GM18511 (cell line): ENCODE data around the gene ROBO2.

Source experiments
- ATAC-seq: cut with Tn5 transposase; IDR thresholded peaks from one replicate; pipeline ENCODE4 v1.9.1; 2021; ENCODE audit warnings: mild to moderate bottlenecking, moderate library complexity; ENCODE audit not compliant: unreplicated experiment

Gene ROBO2

DNA sequence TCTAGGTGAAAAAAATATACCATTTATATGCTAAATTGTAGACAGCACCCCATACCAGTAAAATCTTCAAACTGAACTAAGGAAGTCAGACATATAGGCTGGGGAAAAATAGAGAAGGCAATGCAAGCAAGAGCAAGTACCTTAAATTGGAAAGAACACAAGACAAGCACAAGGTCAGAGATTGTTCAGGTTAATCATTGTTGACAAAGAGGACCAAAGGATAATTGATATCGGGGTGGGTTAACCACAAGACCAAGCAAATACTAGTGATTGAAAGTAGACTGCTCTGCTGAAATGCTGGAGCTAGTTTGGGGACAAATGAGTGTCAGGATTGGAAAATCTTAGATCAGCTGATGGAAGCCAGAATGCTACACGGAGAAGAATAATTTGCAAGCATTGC is 499.8 kb downstream of the ROBO2 start:
- ATAC-seq = no peak

DNA sequence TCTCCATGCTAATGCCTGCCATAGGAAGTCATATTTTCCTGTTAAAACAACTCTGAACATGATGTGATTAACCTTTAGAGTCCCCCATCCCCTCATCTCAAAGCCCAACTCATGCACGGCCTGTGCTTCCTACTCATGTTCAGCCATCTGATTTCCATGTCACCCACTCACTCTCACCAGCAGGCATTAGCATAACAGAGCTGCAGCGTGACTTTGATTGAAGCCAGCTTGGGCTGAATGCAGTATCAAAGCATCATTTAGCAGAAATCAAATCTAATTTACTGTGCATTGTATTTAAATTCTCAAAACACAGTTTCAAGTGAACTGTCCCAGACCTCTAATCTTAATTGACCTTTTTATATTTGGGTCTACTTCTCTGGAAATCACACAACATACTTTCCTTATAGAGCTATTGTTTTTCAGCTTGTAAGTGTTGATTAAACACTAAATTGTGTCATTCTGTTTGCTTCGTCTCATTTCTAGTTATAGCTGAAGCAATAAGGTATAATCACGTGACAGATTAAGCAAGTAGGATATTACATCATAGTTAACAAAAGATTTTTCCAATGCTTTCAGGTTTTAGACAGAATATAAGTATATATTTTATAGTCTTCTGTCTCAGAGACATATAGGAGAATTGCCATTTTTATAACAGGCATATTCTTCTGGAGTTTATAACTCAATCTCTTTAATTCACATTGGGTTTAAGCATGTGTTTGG is 501.5 kb downstream of the ROBO2 start:
- ATAC-seq = no peak

DNA sequence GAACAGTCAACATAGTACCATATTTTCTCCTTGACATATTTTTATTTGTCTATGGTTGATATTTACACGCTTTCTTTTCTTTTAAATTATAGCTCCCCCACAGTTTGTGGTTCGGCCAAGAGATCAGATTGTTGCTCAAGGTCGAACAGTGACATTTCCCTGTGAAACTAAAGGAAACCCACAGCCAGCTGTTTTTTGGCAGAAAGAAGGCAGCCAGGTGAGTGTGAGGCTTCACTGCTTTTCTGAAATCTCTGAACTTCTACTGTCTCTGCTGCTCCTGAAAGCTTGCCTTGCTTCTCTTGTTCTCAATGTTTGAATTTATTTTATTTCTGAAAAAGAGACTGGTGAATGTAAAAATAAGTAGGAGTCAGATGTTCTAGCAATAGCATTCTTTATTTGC is 506.3 kb downstream of the ROBO2 start:
- no peak for ATAC-seq

DNA sequence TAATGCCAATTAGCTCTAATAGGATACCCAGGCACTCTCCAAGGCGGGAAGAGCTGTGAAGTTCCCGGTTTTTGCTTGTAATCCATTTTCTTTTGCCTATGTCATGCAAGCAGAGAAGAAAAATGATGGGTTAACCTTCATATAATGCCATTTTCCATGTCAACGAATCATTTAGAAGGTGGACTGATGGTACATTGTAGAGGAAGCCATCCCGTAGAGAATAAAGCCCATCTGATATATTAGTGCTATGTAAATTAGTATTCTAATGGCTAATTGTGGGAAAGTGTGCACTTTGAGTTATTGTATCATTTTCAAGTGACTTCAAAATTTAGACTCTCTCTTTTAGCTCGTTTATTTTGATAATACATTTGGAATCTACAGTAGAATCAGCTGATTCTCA is 509.1 kb downstream of the ROBO2 start:
- no peak for ATAC-seq

DNA sequence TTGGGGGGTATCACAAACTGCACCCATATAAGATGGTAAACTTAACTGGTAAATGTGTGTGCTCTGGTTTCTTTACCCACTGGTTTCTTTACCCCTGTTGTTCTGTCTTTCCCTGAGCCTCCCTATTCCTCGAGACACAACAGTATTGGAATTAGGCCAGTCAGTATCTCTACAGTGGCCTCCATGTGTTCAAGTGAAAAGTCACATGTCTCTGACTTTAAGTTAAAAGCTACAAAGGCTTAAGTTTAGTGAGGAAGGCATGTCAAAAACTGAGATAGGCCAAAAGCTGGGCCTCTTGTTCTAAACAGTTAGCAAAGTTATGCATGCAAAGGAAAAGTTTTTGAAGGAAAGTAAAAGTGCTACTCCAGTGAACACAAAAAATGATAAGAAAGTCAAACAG is 513.3 kb downstream of the ROBO2 start:
- ATAC-seq = no peak

DNA sequence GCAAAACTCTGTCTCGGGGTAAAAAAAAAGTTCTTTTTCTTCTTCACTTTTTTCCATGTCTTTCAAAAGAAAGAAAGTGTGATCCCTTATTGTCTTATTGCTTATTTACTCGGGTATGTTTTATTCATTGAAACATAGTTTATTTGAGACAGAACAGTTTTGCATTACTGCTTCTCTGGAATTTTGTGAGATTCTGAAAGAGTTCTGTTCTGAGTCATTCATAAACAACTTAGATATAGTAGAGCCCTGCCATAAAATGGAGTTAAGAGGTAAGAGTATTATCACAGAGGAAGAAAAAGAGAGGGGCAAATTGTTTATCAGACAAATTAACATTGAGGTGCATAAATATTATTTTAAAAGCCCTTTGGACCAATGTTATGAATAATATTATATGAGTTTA is 522.2 kb downstream of the ROBO2 start:
- ATAC-seq = no peak

DNA sequence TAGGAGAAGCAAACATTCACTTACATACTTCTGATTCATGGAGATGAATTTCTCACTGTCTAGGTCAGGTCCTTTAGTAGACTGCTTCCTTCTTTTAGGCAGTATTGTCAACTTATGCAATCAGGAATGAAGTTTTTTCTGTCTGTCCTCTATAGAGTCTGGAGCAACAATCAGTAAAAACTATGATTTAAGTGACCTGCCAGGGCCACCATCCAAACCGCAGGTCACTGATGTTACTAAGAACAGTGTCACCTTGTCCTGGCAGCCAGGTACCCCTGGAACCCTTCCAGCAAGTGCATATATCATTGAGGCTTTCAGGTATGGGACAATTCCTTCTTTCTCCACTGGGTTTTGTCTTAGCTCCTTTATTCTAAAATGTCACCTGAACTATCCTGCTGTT is 523.1 kb downstream of the ROBO2 start:
- ATAC-seq = no peak

DNA sequence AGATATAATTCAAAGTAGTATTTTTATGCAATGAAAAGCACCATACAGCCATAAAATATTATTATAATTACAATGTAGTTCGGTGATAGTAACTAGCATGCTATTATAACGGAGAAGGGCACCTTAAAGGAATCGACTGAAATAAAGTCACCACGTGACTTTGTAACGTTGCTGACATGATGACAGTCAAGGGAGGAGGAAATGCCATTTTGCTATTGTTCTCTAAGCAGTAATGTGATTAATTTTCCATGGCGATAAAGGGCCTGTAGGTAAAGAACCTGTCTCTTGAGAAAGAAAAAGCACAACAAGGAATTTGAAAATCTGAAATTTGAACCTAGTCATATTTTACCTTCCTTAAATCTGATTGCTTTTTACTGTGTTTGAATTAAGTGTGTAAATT is 526.2 kb downstream of the ROBO2 start:
- ATAC-seq = no peak

DNA sequence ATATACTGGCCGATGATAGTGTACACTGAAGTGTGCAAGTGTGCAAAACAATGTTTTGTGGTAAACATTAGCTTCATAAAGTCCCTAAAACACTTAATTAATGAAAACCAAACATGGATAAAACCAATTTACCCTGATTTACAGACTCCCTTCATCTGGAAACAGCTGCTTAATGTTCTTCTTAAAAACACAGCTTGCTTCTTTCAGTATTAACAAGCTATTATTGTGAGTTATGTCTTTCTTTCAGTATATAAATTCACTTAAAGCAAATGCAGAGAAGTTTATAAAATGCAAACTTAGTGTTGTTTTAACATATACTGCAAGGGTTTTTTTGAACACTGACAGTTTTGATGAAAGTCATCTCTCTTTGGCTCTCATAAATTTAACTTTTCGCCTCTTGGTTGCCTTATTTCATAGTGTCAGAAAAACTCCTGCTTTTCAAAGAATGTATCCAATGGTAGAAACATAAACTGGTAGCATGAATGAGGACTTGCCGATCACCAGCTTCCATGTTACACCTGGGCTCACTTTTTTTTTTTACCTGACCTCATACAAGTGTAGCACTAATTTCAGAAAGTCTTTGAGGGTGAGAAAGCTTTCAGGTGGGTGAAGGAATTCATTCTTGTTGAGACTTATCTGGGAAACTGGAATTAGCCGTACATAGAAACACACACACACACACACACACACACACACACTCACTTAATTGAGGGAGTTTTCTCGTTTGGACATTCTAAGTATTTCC is 532.2 kb downstream of the ROBO2 start:
- no peak for ATAC-seq

DNA sequence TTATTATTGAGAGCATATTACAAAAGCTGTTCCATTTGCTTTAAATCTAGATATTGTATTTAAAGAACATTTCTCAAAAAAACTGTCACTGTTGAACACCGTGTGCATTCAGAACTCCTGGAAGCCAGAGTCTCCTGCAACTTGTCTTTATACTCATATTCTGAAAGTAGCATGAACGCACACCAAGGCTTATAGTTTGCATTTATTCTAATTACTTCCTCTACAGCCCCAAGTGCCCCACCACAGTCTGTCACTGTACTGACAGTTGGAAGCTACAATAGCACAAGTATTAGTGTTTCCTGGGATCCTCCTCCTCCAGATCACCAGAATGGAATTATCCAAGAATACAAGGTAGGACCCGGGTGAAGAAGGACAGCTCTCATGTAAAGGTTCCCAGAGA is 537.4 kb downstream of the ROBO2 start:
- no peak for ATAC-seq

DNA sequence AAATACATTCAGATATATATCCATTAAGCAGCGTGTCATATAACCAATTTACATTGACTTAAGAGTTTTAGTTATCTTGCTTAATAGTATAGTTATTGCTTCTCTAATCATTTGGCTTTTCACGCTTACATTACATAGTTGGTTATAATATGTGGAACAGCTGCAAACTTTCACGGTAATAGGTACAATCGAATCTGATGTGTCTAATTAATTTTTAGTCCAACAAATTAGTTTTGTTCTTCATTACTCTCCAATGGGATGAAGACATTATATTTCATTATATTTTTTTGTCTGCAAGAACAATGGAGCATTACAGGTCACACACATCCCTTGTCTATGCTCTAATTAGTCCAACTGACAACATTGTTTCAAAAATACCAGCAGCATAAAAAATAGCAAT is 546.3 kb downstream of the ROBO2 start:
- no peak for ATAC-seq

DNA sequence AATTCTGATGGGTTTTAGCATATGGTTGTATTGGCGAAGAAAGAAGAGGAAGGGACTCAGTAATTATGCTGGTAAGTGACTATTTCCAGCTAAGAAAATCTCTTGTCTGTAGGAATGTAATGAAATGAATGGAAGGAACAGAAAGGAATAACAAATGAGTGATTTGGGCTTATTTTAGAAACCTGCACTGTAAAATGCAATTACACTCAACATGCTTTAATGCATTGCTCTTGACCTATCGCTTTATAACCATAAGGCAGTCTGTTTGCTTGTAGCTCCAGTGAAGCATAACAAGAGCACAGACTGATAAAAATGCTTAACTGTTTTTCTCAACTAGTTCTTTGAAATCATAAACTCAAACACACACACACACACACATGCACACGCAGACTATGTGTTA is 549.0 kb downstream of the ROBO2 start:
- ATAC-seq = no peak

DNA sequence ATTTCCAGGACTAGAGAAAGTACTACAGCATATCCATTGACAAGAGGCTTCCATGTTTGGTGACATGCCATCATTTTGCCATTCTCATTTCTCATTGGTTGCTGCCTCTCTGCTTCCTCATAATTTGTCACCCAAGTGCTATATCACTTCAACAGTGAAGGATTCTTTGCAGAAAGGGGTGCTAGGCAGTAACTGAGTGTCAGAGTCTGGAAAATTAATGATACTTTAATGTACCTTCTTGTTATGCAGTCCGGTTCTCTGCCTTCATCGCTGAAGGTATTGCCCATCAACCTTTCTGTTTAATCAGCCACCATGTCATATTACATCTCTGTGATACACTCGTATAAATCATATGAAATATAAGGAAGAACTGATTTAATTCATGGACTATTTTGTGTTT is 550.3 kb downstream of the ROBO2 start:
- ATAC-seq = no peak

DNA sequence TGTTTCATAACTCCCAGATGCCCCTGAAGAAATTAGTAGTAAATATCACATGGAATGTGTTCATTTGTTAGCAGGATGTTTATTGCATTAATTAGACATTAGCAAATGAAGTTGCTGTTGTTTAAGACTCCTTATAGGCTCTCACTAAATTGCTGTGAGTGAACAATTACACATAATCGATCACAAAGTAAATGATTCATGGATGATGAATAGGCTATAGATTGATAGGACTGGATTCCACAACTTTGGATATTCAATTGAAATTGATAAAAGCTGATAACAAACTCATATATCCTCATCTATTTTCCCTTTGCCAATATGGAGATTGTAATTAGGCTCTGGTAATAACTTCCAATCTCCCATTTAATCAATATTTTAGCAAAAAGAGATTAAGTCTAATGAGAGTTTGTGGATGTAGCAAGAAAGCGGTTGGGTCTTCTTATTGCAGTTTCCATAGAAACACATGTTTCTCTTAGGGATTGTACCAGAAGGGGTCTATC is 555.5 kb downstream of the ROBO2 start:
- ATAC-seq = no peak

DNA sequence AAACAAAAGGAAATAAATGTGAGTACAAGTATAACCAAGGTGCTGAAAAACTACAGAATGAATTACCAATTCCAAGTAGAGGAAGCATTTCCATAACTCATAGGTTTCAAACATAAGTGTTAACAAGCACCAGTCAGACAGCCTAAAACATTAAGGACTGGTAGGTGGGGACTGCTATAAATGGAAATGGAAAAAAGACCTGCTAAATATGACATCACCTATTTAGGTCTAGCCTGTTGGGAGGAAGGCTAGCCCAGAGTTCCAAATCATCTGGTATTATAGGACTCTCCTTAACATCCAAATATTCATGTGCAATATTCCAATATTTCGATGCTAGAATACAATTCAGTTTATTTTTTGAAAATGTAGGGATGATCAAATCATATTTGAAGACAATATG is 560.0 kb downstream of the ROBO2 start:
- no peak for ATAC-seq

DNA sequence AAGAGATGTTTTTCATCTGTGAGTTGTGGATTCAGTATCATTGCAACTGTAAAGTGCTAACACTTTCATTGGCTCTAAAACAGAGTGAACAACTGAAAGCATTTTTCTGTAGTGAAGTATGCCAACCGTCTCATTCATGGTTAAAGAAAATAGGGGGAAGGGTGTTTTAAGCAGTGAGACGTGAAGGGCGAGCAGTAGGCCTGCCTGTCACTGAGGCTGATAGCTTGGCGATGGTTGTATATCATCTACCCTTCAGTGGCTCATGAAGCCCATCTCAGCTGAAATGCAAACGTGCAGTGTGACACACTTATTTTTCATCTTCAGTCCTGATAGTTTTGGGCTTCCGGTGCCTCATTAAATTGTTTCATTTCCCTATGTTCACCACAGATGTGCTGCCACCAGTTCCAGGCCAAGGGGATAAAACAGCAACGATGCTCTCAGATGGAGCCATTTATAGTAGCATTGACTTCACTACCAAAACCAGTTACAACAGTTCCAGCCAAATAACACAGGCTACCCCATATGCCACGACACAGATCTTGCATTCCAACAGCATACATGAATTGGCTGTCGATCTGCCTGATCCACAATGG is 562.0 kb downstream of the ROBO2 start:
- no peak for ATAC-seq

DNA sequence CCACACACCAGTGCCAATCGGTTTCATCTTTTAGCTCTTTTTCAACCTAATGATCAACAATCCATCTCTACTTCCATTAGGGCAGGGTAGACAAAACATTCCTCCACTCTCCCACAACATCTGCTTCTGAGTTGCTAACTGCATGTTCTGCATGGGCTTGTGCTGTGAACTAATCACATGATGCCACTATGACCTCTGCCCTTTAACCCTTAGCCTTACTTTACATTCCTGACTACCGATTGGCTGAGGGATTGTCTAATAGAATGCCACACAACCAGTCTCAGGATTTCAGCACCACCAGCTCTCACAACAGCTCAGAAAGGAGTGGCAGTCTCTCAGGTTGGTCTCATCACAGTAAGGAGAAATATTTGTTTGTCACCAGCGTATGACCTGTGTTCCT is 562.8 kb downstream of the ROBO2 start:
- ATAC-seq = no peak

DNA sequence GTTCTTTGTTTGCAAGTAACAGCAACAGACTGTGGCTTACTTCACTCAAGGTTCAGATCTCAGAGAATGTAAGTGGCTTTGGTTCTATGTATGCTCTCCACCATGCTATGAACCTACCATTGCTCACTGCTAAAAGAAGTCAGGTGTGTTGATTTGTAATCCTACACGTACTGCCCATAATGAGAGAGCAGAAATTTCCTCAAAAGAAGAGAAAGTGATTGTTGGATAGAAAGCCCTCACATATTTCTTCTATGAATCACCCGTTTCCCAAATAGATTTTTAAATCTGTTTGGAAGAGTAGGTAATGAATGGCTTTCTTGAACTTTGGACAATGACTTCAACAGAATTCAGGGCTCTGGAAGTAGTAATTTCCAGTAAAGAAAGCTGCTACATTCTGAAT is 565.4 kb downstream of the ROBO2 start:
- ATAC-seq = no peak

DNA sequence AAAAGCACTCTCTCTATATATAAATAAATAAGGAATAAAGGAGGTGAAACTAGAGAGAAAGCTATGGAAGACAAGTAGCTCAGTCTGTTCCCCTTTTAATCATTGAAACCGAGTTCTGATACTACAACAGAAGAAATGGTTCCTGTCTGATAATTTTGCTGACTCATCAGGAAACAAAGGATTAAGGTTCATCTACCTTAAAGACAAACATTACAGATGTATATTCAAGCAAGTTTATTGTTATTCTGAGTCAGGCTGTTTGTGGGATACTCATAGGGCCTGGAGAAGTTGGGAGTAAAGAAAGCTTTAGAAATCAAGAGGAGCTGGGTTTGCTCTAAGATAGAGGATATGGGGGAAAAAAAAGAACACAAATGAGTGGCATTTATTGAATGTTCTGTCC is 566.0 kb downstream of the ROBO2 start:
- no peak for ATAC-seq

DNA sequence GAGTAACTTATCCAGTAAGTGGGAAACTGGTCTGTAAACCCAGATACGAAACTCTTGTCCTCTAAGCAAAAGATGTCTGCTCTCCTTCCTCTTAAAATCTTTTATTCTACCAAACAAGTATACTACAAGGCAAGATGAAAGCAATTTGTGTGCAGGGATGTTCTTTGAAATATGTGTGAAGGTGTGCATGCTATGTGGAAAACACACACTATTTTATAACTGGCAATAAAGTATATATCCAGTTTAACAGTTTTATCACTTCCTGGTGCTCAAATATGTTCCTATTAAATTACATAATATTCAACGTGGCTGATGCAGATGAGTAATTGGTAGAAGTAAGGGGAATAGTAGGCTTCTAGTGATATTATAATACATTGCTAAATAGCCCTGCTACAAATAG is 566.5 kb downstream of the ROBO2 start:
- ATAC-seq = no peak

DNA sequence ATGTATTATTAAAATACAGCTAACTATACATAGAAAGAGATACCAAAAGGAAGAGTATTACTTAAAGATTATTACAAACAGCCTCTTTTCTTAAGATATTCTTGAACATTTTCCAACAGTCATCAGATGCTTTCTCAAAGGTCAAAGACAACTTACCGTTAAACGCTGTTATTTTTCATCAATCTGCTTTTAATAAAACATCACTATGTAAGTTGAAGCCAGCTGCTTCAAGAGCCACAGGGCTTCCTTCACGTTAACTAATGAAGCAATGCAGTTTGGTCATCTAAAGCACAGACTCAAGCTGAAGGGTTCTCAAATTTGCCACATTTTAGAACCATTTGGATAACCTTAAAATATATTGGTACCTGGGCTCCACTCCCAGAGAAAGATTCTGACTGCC is 578.8 kb downstream of the ROBO2 start:
- ATAC-seq = no peak

DNA sequence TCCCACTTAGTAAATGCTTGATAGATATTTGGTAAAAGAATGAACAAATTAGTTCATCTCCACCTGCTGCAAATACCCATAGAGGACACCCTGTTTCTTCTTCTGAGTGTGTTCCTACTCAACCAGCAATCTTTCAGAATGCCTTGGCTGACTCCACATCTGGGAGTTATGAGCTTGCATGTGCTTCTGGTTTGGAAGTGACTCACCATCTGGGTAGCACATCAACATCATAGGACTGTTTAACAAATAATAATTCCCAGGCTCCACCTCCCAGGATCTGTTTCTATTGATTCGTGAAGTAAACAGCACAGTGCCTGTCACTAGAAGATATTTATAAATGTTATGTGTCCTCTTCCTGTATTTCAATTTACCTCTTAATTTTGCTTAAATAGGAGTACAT is 580.1 kb downstream of the ROBO2 start:
- ATAC-seq = no peak
